Stimulated activated CD4-positive, alpha-beta T cell treated with anti-CD3 and anti-CD28 coated beads, TNF-alpha, amount 100 ng/mL, for 24 hours (primary cell): ENCODE measurements around the gene MAOA.

Source experiments
- DNase-seq, 3 experiments: peaks; one replicate each; pipeline ENCODE4 v3.0.0-alpha.2; 2020; ENCODE audit warnings: low read depth in 3 of 3

MAOA gene

GRCh38 chrX:43758044-43758443 is 101.9 kb downstream of the MAOA start:
- DNase-seq, result no peak

- no peak for DNase-seq
Measured at GRCh38 chrX:43785930-43786591, 130.0 kb downstream of the MAOA start.
